Fibroblast of skin of left quadriceps (primary cell): ENCODE data around the gene GALNT7.

Experiments
- DNase-seq, 2 experiments: peaks; one replicate each; pipeline ENCODE4 v3.0.0-alpha.2; 2013; ENCODE audit warnings: low read depth in 2 of 2

GALNT7 gene

DNA sequence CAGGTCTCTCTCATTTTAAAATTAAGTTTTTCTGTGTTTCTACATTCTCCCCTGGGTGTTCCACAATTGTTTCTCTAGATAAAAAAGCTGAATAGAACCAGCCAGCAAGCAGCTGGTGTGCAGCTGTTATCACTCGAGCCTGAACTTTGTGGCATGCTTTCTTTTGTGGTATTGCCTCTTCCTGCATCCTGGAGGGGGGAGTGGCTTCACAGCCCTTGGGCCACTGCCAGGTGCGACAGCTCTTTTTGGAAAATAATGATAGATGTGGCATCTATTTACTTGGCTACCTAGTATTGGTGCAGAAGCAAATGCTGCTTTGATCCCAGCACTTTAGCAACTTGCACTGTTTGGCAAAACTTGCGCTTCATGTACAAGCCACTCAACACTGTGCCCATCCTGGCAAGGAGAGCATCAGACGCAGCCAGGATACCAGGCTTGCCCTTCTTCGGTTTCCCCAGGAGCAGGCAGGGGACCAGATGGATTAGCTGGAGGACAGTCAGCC is 96.1 kb downstream of the GALNT7 start:
- DNase-seq: peak in 1 of 2 experiments; percentile 52

DNA sequence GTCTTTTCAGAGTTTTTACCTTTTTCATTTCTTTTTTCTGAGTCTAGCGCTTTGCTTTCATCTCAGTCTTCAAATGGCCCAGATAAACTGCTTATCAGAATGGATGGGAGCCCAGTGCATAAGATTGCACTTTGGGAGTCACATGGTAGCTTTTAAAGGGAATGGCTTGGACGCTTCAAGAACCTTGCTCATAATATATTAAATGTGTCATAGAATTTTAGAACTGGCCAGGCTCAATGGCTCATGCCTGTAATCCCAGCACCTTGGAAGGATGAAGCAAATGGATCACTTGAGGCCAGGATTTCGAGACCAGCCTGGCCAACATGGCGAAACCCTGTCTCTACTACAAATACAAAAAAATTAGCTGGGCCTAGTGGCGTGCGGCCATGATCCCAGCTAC is 97.1 kb downstream of the GALNT7 start:
- DNase-seq: no peak

DNA sequence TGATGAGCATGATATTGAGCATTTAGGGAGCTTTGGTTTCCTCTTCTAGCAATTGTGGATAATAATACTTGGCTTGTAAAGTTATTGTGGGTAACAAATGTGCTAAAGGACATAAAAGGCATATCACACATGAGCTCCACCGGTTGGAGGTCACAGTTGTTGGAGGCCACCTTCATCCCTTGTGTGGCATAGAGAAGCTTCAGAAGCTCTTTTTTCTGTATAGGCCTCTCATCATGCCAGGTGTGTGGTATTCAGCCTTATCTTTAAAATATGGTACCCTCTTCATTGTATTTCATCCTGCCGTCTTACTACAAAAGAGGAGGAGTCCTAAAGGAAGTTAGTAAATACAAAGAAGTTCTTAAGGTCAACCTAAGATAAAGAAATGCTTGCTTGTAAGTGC is 99.1 kb downstream of the GALNT7 start:
- DNase-seq: no peak

DNA sequence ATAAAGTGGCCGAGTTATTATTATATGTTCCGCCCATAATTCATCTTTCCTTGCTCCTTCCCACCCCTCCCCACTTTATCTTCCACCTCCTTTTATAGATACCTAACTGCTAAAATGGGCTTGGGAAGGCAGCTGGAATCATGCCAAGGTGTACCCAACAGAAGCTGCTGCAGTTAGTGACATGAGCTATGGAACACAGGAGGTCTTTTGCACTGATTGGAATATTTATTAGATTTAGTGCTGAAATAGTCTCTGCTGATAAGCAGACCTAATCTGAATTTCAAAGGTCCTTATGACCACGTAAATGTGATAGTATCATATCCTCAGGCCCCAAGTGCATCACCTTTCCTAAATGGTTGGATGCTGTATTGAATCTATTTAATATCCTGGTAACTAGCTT is 100.7 kb downstream of the GALNT7 start:
- DNase-seq: no peak

DNA sequence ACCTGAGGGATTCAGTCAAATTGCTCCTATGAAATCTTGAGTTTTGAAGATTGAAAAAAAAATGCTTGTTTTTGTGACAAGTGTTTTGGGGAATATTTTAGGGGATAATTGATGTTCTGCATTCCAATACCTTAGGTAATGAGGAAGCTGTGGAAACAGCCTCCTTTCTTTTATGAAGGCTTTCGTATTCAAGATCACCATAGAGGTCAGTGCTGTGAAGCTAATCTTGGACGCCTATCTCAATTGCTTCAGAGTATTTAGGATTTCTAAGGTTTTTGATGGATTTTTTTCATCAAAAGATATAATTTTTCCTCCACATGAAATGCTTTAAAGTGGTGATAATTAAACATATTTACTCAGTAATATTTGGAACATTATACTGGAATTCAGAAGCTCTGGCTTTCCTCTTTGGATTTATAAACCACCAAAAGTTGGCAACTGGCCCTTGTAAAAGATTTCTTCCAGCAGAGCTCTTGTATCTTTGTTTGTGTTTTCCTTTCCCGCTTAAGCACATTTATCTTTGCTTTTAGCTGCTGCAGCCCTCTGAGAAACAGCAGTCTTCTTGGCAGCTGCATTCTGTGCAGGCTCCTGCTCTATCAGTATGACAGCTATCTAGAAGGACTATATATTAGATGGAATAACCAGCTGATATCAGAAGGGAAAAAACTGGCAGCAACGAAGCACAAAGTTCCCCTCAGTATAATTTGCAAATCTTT is 101.9 kb downstream of the GALNT7 start:
- no peak for DNase-seq

DNA sequence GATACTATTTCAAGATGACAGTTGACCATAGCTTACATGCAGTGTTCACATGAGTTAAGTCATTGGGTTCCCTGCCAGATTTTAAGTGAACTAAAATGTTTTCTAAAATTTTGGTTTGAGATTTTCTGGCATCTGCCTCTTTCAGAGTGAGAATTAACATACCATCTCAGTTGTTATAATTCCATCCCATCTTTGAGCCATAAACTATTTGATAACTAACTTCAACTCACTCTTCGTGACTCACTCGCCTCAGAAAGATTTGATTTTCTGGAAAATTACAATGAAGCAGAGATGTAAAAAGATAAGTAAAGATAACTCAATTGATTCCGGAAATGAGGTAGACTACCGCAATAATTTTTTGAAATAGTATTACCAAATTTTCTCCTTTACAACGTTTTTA is 103.7 kb downstream of the GALNT7 start:
- DNase-seq: no peak

DNA sequence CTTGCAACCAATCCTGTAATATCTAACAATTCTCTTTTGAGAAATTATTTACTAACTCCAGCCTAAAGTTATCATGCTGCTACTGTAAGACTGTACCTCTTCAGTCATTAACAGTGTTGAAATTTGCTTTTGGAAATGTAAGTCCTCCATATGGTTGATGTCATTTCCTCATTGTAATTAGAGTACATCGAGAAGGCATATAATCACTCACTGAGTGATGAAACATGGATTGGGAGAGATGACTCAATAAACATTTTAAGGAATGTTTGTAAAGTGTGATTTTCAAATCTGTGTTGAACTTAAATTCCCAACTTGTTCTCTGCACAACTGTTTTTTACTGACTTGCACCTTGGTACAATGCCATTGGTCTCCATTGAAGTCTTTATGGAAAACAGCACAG is 104.4 kb downstream of the GALNT7 start:
- DNase-seq: peak; percentile 57 to 61

DNA sequence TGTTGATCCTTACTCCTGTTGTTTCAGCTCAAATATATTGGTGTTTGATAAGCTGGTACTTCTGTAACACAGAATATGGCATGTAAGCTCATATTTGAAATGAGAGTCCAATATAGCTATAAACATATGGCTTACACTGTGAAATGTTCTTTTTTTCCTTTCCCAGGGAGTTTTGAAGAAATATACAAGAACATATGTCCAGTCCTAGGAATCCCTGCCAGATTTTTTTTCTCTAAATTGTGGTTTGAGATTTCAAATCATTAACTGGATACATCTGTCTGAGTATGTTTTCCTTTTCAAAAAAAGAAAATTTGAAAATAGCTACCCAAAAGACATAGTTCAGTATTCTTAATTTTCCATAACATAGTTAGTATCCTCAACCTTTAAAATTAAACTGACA is 105.3 kb downstream of the GALNT7 start:
- DNase-seq: peak; percentile 34 to 53

DNA sequence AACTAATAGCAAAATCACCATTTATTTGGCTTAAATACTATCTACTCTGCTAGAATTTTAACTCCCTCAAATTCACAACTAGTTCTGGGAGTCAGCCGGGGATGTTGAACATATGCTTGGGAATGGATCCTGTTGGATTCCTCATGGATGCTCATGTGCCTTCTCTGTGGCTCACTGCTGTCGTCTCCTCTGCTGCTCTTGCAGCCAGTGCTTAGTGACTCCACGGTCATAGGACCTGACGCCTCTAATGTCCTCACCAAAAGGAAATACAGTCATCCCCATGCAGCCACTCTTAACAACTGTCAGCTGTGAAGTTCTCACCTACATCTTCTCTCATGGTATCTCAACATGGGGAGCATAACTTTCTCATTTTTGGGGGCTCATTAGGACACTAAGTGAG is 106.1 kb downstream of the GALNT7 start:
- no peak for DNase-seq

DNA sequence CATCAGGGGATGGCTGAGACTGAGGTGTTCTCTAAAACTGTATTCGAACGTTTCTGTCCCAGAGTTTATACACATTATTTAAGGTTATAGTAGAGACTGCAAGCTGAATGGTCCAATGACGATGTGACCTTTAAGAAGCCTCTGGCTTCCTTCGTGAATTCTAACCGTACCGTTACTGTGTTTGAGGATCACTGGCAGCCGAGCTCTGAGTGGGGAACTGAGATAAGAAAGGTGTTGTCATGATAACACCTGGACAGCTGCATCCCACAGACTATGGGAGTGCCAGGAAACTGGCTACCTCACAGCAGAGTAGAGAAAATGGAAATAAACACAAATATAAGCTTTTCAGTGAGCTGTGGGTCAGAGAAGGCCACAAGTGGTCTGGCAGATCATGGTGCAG is 106.5 kb downstream of the GALNT7 start:
- no peak for DNase-seq

DNA sequence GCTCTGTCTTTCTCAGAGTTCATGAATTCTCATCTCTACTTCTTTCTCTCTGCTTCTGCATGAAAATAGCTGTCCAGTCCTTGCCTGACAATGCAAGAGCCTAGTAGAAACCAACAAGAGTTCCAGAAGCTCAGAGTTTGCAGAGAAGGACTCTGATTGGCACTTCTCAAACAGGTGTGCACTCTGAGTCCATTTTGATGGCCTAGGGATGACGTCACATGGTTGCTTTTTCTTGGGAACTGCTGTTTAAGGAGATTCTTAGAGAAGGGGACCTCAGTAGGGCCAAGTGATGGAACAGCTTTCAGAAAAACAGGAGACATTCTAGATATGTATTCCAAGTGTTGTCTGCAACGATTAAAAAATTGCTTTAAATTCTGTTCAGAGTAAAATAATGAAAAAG is 108.7 kb downstream of the GALNT7 start:
- no peak for DNase-seq

DNA sequence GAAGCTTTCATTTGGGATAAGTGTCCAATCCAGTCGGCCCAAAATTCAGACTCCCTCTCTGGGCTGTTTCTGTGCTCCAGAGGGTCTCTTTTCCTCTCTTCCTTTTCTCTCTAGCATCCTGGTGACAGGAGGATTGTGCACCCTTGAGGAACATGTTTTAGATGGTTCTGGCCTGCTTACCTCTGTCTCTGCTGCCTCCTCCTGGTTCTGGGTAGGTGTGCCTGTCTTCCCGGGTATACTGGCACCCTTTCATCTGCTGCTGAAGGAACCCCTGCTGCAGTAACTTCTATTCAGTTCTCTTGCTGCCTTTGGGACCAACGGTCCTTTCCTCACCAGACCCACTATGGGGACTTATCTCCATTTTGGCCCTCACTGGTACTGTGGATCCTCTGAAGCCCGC is 112.4 kb downstream of the GALNT7 start:
- DNase-seq: no peak

DNA sequence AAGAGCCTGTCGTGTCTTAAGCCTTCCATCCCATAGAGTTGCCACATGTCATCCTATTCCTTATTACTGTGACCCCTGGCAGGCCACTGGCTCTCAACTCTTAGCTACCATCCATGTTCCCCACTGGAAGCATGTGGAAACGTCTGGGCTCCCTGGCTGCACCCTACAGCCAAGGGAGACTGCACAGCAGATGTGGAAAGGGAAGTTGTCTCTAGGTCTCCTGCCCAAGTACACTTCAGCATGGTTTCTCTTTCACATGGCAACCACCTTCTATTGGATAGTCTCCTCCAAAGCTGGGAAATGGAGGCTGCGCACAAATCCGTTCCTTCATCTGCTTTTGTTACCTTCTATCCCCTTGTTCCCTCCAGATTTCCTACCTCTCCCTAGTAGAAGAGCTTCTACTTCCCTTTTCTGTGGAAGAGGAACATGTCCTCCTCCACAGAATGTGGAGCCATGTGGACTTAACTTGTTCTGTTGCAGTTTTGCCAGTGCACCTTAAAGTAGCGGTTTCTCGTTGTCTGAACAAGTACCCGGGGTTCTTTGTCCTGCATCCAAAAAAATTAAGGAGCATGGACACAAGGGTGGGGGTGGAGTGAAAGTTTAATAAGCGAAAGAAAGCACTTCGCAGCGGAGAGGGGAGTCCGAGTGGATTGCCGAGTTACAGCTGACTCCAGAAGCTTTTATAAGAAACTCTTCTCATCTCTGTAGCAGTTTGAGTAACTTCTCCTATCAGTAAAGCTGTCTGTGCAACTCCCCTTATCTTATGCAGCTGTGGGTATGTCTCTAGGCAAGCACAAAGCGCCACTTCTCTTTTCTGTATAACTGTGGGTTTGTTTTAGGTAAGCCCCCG is 113.0 kb downstream of the GALNT7 start:
- no peak for DNase-seq

DNA sequence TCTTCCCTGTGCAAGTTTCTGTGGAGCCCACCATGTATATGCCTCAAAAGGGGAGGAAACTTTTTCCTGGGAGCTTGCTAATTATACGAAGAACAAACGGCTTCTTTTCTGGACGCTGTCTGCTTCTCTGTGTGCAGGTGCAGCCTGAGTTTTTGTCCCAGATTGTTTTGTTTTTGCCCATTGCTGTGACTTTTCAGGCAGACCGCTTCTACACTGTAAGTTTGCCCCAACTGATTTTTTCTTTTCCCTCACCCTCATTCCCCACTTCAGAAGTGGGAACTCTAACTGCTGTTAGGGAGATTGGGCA is 113.6 kb downstream of the GALNT7 start:
- DNase-seq: no peak

DNA sequence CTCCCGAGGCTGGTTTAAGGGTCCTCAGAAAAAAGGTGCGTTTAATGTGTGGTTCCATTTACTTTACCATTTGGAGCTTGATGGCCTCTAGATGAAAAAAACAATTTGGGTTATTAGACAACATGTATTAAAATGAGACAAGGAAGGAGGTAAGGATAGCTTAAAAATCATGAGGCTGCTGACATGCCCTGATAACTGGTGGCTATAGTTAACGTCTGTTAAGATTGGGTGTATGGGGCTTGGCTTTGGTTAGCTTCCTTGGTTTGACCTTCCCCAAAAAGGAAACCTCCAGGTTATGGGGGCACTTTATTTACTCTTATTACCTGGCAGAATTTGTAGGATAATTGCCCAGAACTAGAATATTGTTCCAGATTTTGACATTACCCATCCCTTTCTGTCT is 114.0 kb downstream of the GALNT7 start:
- DNase-seq: no peak

DNA sequence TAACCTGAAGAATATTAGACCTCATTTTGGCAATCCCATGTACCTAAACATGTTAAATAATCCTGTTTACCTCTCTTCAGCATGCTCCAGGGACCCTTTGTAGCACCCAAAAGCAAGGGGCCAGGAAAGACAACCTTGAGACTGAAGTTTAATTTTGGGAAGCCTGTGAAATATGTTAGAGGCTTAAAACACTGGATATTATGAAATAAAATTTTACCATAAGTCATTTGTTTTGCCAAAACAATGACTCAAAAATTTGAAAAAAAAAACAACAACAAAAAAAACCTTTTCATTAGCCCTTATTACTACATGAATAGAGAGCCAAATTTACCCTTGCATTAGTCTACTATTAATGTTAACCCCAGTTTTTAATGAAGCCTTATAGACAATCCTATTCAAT is 115.9 kb downstream of the GALNT7 start:
- DNase-seq: no peak

DNA sequence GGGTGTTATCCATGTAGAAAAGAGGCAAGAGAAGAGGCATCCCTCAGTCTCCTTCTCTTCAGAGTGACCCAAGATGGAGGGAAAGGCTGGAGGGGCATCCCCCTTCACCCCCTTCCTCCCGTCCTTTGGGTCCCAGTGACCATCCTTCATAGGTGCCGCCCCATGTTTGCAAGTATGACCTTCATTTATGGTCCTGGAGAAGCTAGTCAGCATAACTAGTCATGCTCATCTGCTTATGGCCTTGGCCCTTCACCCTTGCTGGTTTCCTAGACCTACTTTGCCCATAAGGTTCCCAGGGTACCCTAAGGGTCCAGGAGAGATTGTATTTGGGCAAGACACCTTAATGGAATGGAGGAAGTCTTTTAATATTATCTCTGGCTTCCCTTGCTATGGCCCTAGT is 118.9 kb downstream of the GALNT7 start:
- DNase-seq: no peak

DNA sequence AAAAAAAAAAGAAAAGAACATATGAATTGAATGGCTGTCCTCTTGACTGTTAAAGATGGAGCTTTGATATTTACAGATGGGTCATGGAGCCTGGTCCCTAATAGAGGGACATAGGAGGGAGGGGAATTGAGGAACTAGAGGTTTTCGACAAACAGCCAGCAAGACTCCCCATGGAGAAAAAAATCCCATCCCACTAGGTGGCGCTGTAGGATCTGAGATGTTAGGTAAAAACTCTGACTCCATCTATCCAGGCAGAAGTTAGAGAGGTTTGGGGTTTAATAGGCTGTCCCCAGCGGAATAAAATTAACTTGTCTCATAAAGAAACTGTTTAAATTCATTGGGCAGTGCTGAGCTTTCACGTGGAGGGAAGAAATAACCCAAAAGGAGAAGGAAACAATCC is 119.7 kb downstream of the GALNT7 start:
- DNase-seq: peak in 1 of 2 experiments; percentile 16

DNA sequence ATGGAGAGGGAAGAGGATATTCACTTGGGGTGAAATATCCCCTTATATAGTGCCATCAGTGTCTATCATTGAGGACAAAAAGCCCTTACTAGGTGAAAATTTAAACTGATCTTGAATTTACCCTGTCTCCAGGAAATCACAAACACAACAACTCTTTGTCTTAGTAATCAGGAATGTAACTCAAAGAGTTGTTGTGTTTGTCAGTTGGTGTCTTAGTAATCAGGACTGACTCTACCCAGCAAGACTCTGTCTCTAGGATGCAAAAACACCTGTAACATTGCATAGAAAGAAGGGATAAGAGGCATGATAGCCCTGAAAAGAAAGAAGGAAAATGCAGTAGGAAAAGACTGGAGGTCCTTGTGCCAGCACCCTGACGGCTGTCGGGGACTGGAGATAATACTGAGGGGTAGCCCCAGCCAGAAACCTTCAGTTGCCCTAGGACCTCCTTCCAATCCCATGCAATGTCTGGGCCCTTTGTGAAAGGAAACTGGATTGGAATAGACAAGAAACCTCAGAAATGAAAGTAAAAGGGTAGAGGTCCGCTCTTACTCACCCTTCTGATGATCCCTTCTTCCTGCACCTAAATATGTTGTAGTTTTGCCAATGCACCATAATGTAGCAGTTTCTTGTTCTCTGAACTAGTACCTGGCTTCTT is 120.2 kb downstream of the GALNT7 start:
- no peak for DNase-seq

DNA sequence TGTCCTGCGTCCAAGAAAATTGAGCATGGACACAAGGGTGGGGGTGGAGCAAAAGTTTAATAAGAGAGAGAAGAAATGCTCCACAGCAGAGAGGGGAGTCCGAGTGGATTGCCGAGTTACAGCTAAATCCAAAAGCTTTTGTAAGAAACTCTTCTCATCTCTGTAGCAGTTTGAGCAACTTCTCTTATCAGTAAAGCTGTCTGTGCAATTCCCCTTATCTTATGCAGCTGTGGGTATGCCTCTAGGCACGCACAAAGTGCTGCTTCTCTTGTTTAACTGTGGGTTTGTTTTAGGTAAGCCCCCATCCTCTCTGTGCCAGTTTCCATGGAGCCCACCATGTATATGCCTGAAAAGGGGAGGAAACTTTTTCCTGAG is 120.7 kb downstream of the GALNT7 start:
- no peak for DNase-seq

DNA sequence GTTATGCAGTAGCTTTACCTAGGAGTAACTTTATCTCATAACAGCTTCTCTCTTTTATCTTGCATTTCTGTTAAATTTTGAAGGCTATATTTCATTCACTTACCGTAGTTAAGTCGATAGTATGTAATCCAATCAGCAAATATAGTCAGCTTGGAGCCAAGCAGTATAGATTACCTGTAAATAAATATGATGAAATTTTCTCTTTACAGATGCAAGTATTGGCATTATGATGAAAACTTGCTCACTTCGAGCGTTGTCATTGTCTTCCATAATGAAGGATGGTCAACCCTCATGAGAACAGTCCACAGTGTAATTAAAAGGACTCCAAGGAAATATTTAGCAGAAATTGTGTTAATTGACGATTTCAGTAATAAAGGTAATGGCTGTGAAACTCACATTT is 123.3 kb downstream of the GALNT7 start:
- DNase-seq: no peak

DNA sequence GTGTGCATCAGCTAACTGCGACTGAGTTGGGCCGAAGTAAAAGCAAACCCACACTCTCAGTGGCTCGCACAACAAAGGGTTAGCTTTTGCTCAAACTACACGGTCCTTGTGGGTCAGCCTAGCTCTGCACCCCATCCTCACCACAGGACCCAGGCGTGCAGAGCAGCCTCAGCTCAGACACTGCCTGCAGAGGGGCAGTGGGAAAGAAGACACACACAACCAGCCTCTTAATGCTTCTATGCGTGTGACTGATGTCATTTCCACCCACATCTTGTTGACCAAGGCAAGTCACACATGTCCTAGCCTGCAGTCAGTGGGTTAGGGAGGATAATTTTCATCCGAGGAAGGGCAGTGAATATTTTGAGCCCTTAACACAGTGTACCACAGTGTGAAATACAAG is 125.1 kb downstream of the GALNT7 start:
- no peak for DNase-seq

DNA sequence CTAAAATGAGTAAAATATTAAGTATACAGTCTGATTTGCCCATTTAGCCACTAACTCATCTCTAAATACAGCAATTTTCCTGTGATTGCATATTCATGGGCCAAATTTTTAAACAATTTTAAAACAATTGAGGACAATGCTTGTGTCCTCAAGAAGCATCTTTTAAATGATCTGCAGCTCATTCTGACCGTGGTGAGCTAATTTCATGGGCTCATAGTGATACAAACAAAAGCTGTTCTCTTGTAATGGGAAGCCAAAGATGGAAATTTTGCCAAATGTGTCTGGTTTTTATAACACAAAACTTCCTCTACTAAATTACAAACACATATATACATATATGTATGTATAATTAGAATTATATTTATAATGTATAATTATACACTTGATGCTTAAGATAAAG is 125.8 kb downstream of the GALNT7 start:
- no peak for DNase-seq
